Testis (tissue), 3 donors: ENCODE measurements around the gene UPK1A. TPM values are rescaled to one million over a fixed set of nuclear protein-coding genes. Genes with fewer than 3 reads are reported as not detected.
A peak's percentile ranks its signal among the peaks of the same experiment; 100 is the strongest.

Experiments
- DNase-seq: peaks from one replicate; pipeline ENCODE4 v3.0.0-alpha.2; 2019
- H3K27ac ChIP-seq, 2 donors: fragments of 200-600 bp; sonication (generic); one replicate each; pipeline ENCODE4 v1.5.1; 2019
- H3K27me3 ChIP-seq: fragments of 200-600 bp; sonication (generic); one replicate; pipeline ENCODE4 v1.5.1; 2019
- H3K36me3 ChIP-seq: fragments of 200-600 bp; sonication (generic); one replicate; pipeline ENCODE4 v1.5.1; 2017; ENCODE audit warnings: low read depth; ENCODE audit errors: missing control alignments
- H3K4me1 ChIP-seq: fragments of 200-600 bp; sonication (generic); one replicate; pipeline ENCODE4 v1.5.1; 2019
- H3K4me3 ChIP-seq, 2 donors: fragments of 200-600 bp; sonication (generic); one replicate each; pipeline ENCODE4 v1.5.1; 2017 to 2019
- H3K9me3 ChIP-seq: fragments of 200-600 bp; sonication (generic); one replicate; pipeline ENCODE4 v1.5.1; 2017
- POLR2A ChIP-seq: fragments of 450-650 bp; IDR thresholded peaks from one replicate; pipeline ENCODE4 v1.6.1; 2017; ENCODE audit warnings: antibody characterized with exemption, mild to moderate bottlenecking, moderate library complexity
- WGBS, 2 donors: methylation state at CpG; one replicate each; pipeline ENCODE4 v1.1.5; 2018; 5-methylcytosine and 5-hydroxymethylcytosine counted together
- intact Hi-C: fragments of 100-400 bp; cut with DNase I; formaldehyde crosslinking; loops from one replicate; pipeline ENCODE4 v1.15.1; 2023; ENCODE audit warnings: low total_unique reads
- polyA plus RNA-seq: library from polyadenylated mRNA; stranded (reverse); fragments of 350-450 nt; fragmentation: Illumina TruSeq; extraction: RNeasy Lipid Tissue Mini Kit (QIAGEN cat#74804); gene quantifications from one replicate; pipeline ENCODE4 v1.2.3, GENCODE V29; 2014; ENCODE audit warnings: low read depth, low replicate concordance; ENCODE audit not compliant: insufficient read depth
- total RNA-seq, 2 donors: library from RNA; depleted of rRNA; stranded (reverse); fragments of >200 nt; gene quantifications; one replicate each; pipeline ENCODE4 v1.2.3, GENCODE V29; 2016
- TF ChIP-seq, protein P1 (sequence below), 3 experiments: fragments of 450-650 bp in 2 of 3; fragments of 200-600 bp in 1 of 3; sonication (generic) in 1 of 3; IDR thresholded peaks; one replicate each; pipeline ENCODE4 v1.5.1; 2016 to 2019; ENCODE audit warnings: antibody characterized with exemption in 3 of 3, mild to moderate bottlenecking in 2 of 3, moderate library complexity in 1 of 3

The UPK1A gene
- total and polyA plus RNA-seq, 3 donors from 2014 or later: 0.37 to 1.0 (median 0.47) TPM

DNA sequence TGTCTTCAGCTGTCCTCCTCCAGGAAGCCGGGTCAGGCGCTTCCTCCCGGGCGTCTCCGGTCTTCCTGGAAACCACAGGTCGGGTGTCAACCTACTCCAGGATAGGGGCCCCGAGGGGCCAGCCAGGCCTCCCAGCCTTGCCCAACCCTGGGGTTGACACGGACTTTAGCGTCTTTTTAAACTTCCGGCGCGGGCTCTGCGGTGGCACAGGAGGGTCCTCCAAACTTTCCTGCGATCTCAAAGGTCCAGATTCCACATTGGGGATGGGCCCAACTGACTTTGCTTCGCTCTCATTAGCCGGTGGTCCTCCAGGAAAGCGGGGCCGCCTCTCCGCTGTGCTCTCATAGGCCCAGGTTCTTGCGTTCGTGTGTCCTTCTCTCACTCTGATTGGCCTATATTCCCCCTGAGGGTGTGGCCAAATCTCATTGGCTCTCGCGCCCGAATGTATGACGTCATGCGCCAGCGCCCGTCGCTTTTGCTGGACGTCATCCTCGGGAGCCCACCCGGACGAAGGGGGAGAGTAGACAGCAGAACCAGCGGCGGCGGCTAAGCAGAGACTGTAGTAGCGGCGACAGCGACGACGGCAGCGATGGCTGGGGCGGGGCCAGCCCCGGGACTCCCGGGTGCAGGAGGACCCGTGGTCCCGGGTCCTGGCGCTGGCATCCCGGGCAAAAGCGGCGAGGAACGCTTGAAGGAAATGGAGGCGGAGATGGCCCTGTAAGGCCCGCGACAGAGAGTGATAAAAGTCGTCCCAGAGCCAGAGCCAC lies 37.6 kb upstream of the UPK1A start, which contains the start of gene RBM42:
RBM42 (plus strand) TSS at position 472 of the 767 bp plus-strand sequence; CDS start at position 590, 118 bp downstream.
- Histone ChIP-seq H3K36me3 (no peaks in the 10 kb centered on the region), H3K4me3 (peak within 1 kb of the TSS; percentile 77 to 80), H3K27me3 (no peaks in the 10 kb centered on the region), H3K9me3 (no peaks in the 10 kb centered on the region), H3K27ac (peak within 1 kb of the TSS; percentile 52 to 88), H3K4me1 (peaks cover 5% of the 10 kb centered on the region)
- TF ChIP-seq POLR2A: peak; percentile 1
- TF ChIP-seq, protein P1, sequence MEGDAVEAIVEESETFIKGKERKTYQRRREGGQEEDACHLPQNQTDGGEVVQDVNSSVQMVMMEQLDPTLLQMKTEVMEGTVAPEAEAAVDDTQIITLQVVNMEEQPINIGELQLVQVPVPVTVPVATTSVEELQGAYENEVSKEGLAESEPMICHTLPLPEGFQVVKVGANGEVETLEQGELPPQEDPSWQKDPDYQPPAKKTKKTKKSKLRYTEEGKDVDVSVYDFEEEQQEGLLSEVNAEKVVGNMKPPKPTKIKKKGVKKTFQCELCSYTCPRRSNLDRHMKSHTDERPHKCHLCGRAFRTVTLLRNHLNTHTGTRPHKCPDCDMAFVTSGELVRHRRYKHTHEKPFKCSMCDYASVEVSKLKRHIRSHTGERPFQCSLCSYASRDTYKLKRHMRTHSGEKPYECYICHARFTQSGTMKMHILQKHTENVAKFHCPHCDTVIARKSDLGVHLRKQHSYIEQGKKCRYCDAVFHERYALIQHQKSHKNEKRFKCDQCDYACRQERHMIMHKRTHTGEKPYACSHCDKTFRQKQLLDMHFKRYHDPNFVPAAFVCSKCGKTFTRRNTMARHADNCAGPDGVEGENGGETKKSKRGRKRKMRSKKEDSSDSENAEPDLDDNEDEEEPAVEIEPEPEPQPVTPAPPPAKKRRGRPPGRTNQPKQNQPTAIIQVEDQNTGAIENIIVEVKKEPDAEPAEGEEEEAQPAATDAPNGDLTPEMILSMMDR (IDR thresholded peaks at IDR 0.05): peak in 2 of 3 experiments; percentile 16 to 38
- peak; percentile 99 for DNase-seq
- 0% methylated on average over 21 to 50 of the region's 56 CpGs for WGBS, 2 donors
- intact Hi-C loops: no loop called here

DNA sequence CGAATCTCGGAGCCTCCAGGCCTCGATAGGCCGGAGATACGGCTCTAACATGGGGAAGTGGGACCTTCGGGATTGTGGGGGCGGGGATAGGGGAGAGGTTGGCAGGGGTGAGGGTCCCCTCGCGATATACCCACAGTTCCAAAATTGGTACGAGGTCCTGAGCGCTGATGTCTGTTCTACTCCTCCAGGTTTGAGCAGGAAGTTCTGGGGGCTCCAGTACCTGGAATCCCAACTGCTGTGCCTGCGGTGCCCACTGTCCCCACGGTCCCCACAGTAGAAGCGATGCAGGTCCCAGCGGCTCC lies 37.0 kb upstream of the UPK1A start:
- 2 to 3% methylated on average over 10 to 15 of the region's 15 CpGs for WGBS, 2 donors
- no peaks in the 10 kb centered on the region for H3K36me3 ChIP-seq
- peak overlapping the region; percentile 52 to 88 for H3K27ac ChIP-seq
- no peak for TF ChIP-seq POLR2A
- TF ChIP-seq, protein P1 (IDR thresholded peaks at IDR 0.05): no peak
- H3K4me3 ChIP-seq: peak overlapping the region; percentile 77 to 80
- DNase-seq: no peak
- intact Hi-C loops: no loop called here
- no peaks in the 10 kb centered on the region for H3K9me3 ChIP-seq
- no peaks in the 10 kb centered on the region for H3K27me3 ChIP-seq
- H3K4me1 ChIP-seq: peaks cover 5% of the 10 kb centered on the region

DNA sequence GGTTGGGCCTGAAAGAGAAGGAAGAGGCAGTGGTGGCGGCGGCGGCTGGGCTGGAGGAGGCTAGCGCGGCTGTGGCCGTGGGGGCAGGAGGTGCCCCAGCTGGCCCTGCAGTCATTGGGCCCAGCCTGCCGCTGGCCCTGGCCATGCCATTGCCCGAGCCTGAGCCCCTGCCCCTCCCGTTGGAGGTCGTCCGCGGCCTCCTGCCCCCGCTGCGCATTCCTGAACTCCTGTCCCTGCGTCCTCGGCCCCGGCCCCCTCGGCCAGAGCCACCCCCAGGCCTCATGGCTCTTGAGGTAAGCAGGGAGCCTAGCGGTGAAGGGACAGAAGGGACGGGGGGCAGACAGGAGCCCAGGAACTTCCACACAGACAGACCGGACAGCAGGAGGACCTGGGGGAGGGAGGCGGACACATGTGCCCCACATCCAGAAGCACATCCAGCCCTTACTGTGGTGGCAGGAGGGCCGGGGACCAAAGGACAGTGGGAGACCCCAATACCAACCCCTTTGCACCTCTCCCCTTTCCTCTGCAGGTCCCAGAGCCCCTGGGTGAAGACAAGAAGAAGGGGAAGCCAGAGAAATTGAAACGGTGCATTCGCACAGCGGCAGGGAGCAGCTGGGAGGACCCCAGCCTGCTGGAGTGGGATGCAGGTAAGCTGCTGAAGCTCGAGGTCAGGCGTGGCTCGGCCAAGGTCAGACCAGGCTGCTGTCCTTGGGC lies 32.4 kb upstream of the UPK1A start:
- Histone ChIP-seq H3K4me1 (peaks cover 5% of the 10 kb centered on the region), H3K9me3 (no peaks in the 10 kb centered on the region), H3K36me3 (peaks cover 4% of the 10 kb centered on the region), H3K27me3 (no peaks in the 10 kb centered on the region), H3K4me3 (no peak overlapping the region), H3K27ac (no peak overlapping the region)
- DNase-seq: no peak
- intact Hi-C loops: no loop called here
- no peak for TF ChIP-seq POLR2A
- TF ChIP-seq, protein P1 (IDR thresholded peaks at IDR 0.05): no peak
- WGBS, 2 donors: 88 to 93% methylated on average over 25 to 29 of the region's 29 CpGs

DNA sequence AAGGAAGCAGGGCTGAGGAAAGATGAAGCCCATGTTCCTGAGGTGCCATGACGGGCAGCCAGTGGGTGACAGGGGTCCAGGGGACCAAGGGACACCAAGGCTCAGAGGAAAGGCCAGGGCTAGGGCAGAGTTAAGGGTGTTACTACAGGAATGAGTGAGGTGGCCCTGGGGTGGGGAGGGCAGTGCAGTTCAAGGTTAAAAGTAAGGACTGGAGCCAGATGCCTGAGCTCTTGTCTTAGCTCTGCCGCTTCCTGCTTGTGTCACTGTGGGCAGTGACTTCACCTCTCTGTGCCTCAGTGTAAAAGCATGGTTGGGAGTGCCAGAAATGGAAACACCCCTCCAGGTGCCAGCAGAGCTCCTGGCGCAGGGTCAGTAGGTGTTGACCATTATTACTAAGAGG lies 29.7 kb upstream of the UPK1A start:
- intact Hi-C loops: no loop called here
- H3K27me3 ChIP-seq: no peaks in the 10 kb centered on the region
- WGBS, 2 donors: 85 to 88% methylated on average over 2 to 3 of the region's 3 CpGs
- H3K4me1 ChIP-seq: no peaks in the 10 kb centered on the region
- no peak for TF ChIP-seq POLR2A
- TF ChIP-seq, protein P1 (IDR thresholded peaks at IDR 0.05): no peak
- no peak overlapping the region for H3K4me3 ChIP-seq
- peaks cover 4% of the 10 kb centered on the region for H3K36me3 ChIP-seq
- no peak overlapping the region for H3K27ac ChIP-seq
- no peaks in the 10 kb centered on the region for H3K9me3 ChIP-seq
- DNase-seq: no peak
